Kidney (tissue), 14 donors: ENCODE data around the gene NEDD4L. TPM values are rescaled to one million over a fixed set of nuclear protein-coding genes. Genes with fewer than 3 reads are reported as not detected.

ENCODE experiments used
- DNase-seq, 5 donors: peaks; one replicate each; pipeline ENCODE4 v3.0.0-alpha.2; 2013 to 2020
- FAIRE-seq: peaks from 2 replicates; lab custom pipeline; 2012; peaks lifted over from hg19 to GRCh38; lab: Jason Lieb, UNC
- H3K27ac ChIP-seq, 2 donors: one replicate each; pipeline ENCODE4 v1.7.0; 2013; ENCODE audit warnings: low read depth in 2 of 2, low read length in 2 of 2, inconsistent platforms in 1 of 2
- H3K27me3 ChIP-seq: one replicate; pipeline ENCODE4 v1.7.1; 2013; ENCODE audit warnings: low read length, inconsistent platforms; ENCODE audit not compliant: control insufficient read depth, insufficient read depth
- H3K36me3 ChIP-seq, 3 donors: one replicate each; pipeline versions ENCODE4 v1.7.0 to v1.7.1; 2013; ENCODE audit warnings: low read length in 3 of 3, control low read depth in 1 of 3, inconsistent platforms in 1 of 3; ENCODE audit not compliant: insufficient read depth in 3 of 3, control insufficient read depth in 2 of 3
- H3K4me1 ChIP-seq, 3 donors: one replicate each; pipeline versions ENCODE4 v1.7.0 to v1.7.1; 2013; ENCODE audit warnings: low read length in 3 of 3, inconsistent platforms in 1 of 3, low read depth in 1 of 3; ENCODE audit not compliant: control insufficient read depth in 2 of 3, insufficient read depth in 2 of 3
- H3K4me3 ChIP-seq, 3 donors: one replicate each; pipeline versions ENCODE4 v1.7.0 to v1.8.1; 2013; ENCODE audit warnings: low read length in 3 of 3, control low read depth in 1 of 3, inconsistent platforms in 1 of 3
- H3K9ac ChIP-seq, 3 donors: one replicate each; pipeline versions ENCODE4 v1.7.0 to v1.7.1; 2013; ENCODE audit warnings: low read length in 3 of 3, control low read depth in 1 of 3, inconsistent platforms in 1 of 3
- H3K9me3 ChIP-seq, 3 donors: one replicate each; pipeline versions ENCODE4 v1.7.0 to v1.7.1; 2013; ENCODE audit warnings: low read length in 3 of 3, control low read depth in 1 of 3, inconsistent platforms in 1 of 3; ENCODE audit not compliant: control insufficient read depth in 2 of 3, insufficient read depth in 1 of 3
- CTCF ChIP-seq: IDR thresholded peaks from 3 replicates; pipeline ENCODE4 v1.5.1; 2012; ENCODE audit warnings: mild to moderate bottlenecking, moderate library complexity, borderline replicate concordance; ENCODE audit not compliant: insufficient read depth; ENCODE audit errors: extremely low read depth
- intact Hi-C: fragments of 100-400 bp; cut with DNase I; formaldehyde crosslinking; loops from one replicate; pipeline ENCODE4 v1.11.1; 2022
- polyA plus RNA-seq: library from polyadenylated mRNA; stranded (reverse); fragments of 350-450 nt; fragmentation: Illumina TruSeq; extraction: RNeasy Lipid Tissue Mini Kit (QIAGEN cat#74804); gene quantifications from one replicate; pipeline ENCODE4 v1.2.3, GENCODE V29; 2014; ENCODE audit warnings: low read depth, low replicate concordance; ENCODE audit not compliant: insufficient read depth
- total RNA-seq: library from RNA; stranded (reverse); fragmentation: NEBNext Ultra II Directional; extraction: Animal tissue kit (Norgen Biotek cat#: 25700); gene quantifications from one replicate; pipeline ENCODE4 v1.2.1, GENCODE V29; 2021
- donor health status: control.
- donor health status: control.
- donor health status: control.
- donor health status: control.
- donor health status: control.
- donor health status: DM: yes; HTN: yes; CAD: no.
- donor health status: Normal renal cell carcinoma (clear cell type).

NEDD4L gene
- total and polyA plus RNA-seq, 2 donors from 2014 or later, result 90.8 to 95.7 TPM

DNA sequence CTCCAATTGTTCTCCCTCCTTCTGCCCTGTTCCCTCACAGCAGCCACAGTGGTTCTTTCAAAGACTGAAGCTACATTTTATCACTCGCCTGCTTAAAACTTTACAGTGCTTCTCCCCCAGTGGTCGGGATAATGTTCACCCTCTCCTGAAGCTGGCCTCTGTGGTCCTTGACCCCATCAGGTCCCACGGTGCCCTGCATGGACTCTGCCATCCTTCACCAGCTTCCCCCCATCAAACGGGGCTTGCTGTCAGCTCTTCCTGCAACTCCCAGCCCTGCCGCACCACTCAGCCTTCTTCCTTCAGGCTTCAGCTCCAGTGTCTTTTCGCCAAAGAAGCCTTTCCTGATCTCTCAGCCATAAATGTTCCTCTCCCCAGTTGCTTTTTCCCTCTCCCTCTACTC is 118.1 kb downstream of the NEDD4L start:
- no peaks in the 10 kb centered on the region for H3K9me3 ChIP-seq
- intact Hi-C loops, result no loop called here
- DNase-seq, result no peak
- no peak for FAIRE-seq
- no peak overlapping the region for H3K4me3 ChIP-seq
- no peak overlapping the region for H3K27ac ChIP-seq
- peaks cover 0 to 2% (median 0%) of the 10 kb centered on the region in 3 donors for H3K36me3 ChIP-seq
- H3K27me3 ChIP-seq, result no peaks in the 10 kb centered on the region
- H3K4me1 ChIP-seq, result peaks cover 0 to 4% (median 0%) of the 10 kb centered on the region in 3 donors
- no peak overlapping the region for H3K9ac ChIP-seq
- no peak for TF ChIP-seq CTCF

DNA sequence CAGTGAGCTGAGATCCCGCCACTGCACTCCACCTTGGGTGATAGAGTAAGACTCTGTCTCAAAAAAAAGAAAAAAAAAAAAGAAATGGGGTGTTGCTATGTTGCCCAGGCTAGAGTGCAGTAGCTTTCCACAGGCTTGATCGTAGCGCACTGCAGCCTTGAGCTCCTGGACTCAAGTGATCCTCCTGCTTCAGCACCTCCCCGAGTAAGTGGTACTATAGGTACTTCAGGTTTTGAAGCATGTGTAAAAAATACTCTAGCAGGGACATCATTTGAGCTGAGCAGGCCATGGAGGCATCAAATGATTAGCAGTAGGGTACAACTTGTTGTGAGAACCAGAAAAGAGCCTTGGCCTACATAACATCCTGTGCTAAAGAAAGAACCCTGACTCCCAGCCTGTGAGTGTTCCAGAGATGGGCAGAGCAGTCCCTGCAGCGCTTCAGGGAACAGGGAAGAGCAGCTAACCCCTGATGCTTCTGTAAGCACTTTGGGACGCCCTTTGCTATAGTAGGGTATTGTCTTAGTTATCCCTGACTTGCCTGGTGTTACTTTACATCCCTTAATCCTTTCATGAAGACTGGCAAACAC is 119.1 kb downstream of the NEDD4L start:
- intact Hi-C loops, result no loop called here
- H3K9me3 ChIP-seq, result no peaks in the 10 kb centered on the region
- TF ChIP-seq CTCF, result no peak
- DNase-seq (no peak), FAIRE-seq (no peak)
- no peak overlapping the region for H3K27ac ChIP-seq
- peaks cover 0 to 2% (median 0%) of the 10 kb centered on the region in 3 donors for H3K36me3 ChIP-seq
- H3K9ac ChIP-seq, result no peak overlapping the region
- peaks cover 0 to 4% (median 0%) of the 10 kb centered on the region in 3 donors for H3K4me1 ChIP-seq
- no peaks in the 10 kb centered on the region for H3K27me3 ChIP-seq
- H3K4me3 ChIP-seq, result no peak overlapping the region

- TF ChIP-seq CTCF, result no peak
- peaks cover 0 to 2% (median 0%) of the 10 kb centered on the region in 3 donors for H3K36me3 ChIP-seq
- FAIRE-seq, result no peak
- no peaks in the 10 kb centered on the region for H3K27me3 ChIP-seq
- no peak overlapping the region for H3K4me3 ChIP-seq
- no peaks in the 10 kb centered on the region for H3K9me3 ChIP-seq
- intact Hi-C loops, result no loop called here
- no peak overlapping the region for H3K27ac ChIP-seq
- DNase-seq, result no peak
- H3K9ac ChIP-seq, result no peak overlapping the region
- no peaks in the 10 kb centered on the region for H3K4me1 ChIP-seq
Observed at GRCh38 chr18:58166278-58166844, 122.3 kb downstream of the NEDD4L start.
